Lung (tissue), 12 donors: ENCODE data around the gene SLC12A5. TPM values are rescaled to one million over a fixed set of nuclear protein-coding genes. Genes with fewer than 3 reads are reported as not detected.
A peak's percentile ranks its signal among the peaks of the same experiment; 100 is the strongest.

ENCODE experiments used
- ATAC-seq: fragments of 200-7000 bp; cut with Tn5 transposase; one replicate; pipeline ENCODE4 v1.9.1; 2020; ENCODE audit warnings: moderate number of reproducible peaks; ENCODE audit not compliant: insufficient read depth, low FRiP score
- DNase-seq, 3 donors: peaks; one replicate each; pipeline ENCODE4 v3.0.0-alpha.2; 2013 to 2017
- H3K27ac ChIP-seq, 2 donors: one replicate each; pipeline ENCODE4 v1.5.1; 2013; ENCODE audit warnings: mild to moderate bottlenecking in 2 of 2, moderate library complexity in 2 of 2, control low read depth in 1 of 2, inconsistent platforms in 1 of 2, low read depth in 1 of 2, low read length in 1 of 2
- H3K27me3 ChIP-seq, 3 donors: one replicate each; pipeline ENCODE4 v1.5.1; 2013; ENCODE audit warnings: low read length in 2 of 3; ENCODE audit not compliant: control insufficient read depth in 3 of 3, insufficient read depth in 3 of 3
- H3K36me3 ChIP-seq, 4 donors: one replicate each; pipeline ENCODE4 v1.5.1; 2013; ENCODE audit warnings: low read length in 4 of 4, mild to moderate bottlenecking in 1 of 4, moderate library complexity in 1 of 4; ENCODE audit not compliant: control insufficient read depth in 4 of 4, insufficient read depth in 4 of 4
- H3K4me1 ChIP-seq, 5 donors: one replicate each; pipeline ENCODE4 v1.5.1; 2013; ENCODE audit warnings: low read length in 5 of 5, mild to moderate bottlenecking in 2 of 5, moderate library complexity in 1 of 5; ENCODE audit not compliant: control insufficient read depth in 5 of 5, insufficient read depth in 5 of 5
- H3K4me3 ChIP-seq: one replicate; pipeline ENCODE4 v1.5.1; 2013; ENCODE audit warnings: mild to moderate bottlenecking, control low read depth, moderate library complexity
- H3K9ac ChIP-seq, 2 donors: one replicate each; pipeline ENCODE4 v1.5.1; 2013; ENCODE audit warnings: low read length in 2 of 2, control low read depth in 1 of 2; ENCODE audit not compliant: insufficient read depth in 1 of 2
- H3K9me3 ChIP-seq, 4 donors: one replicate each; pipeline ENCODE4 v1.5.1; 2013; ENCODE audit warnings: low read length in 3 of 4, mild to moderate bottlenecking in 1 of 4, moderate library complexity in 1 of 4; ENCODE audit not compliant: control insufficient read depth in 4 of 4, insufficient read depth in 3 of 4
- WGBS, 2 donors: extraction: QIAGEN DNeasy Blood & Tissue Kit; methylation state at CpG; one replicate each; pipeline ENCODE4 v1.1.7; 2013; 5-methylcytosine and 5-hydroxymethylcytosine counted together
- polyA plus RNA-seq, 2 donors: library from polyadenylated mRNA; stranded (reverse); fragments of 200-250 nt; gene quantifications; one replicate each; pipeline ENCODE4 v1.2.1, GENCODE V29; 2013
- total RNA-seq, 2 donors: library from RNA; depleted of rRNA in 1 of 2; stranded (reverse); fragments of >200 nt in 1 of 2; gene quantifications; one replicate each; pipeline ENCODE4 v1.2.1, GENCODE V29; 2014 to 2021
- TF ChIP-seq, protein P1 (sequence below): IDR thresholded peaks from 2 replicates; pipeline ENCODE4 v1.5.1; 2012; ENCODE audit warnings: mild to moderate bottlenecking; ENCODE audit errors: control extremely low read depth, extremely low read depth
- donor health status: control.
- donor health status: control.
- donor health status: Bipolar disorder and iron deficiency.
- donor health status: healthy.
- donor health status: DM: yes; HTN: yes; CAD: no.

Gene SLC12A5
- total and polyA plus RNA-seq, 4 donors = 0.52 TPM; not detected in 3

DNA sequence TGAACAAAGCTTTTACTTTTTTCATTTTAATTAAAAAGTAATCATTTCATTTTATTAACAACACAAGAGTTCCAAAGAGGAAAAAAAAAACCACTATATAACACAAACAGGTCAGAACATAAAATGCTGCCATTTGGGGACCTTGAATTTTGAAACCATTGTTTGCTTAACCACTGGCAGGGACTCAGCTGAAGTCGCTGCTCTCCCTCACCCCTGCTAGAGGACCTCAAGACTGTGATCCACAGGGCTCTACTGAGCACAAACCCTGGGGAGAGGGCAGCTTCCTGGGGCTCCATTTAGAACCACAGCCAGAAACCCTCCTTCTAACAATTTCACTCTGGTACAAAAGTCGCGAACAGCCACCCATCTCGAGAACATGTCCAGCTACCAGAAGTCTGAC, 32.0 kb downstream of the SLC12A5 start:
- ATAC-seq (no peak), DNase-seq (no peak)
- 75 to 77% methylated on average over 4 of the region's 4 CpGs for WGBS, 2 donors
- Histone ChIP-seq H3K4me3 (no peak overlapping the region), H3K27me3 (peaks cover 0 to 11% (median 3%) of the 10 kb centered on the region in 3 donors), H3K9ac (no peak overlapping the region), H3K4me1 (peaks cover 0 to 21% (median 10%) of the 10 kb centered on the region in 5 donors), H3K27ac (peak overlapping the region in 1 of 2 donors; percentile 42), H3K9me3 (peaks cover 0 to 2% (median 0%) of the 10 kb centered on the region in 4 donors), H3K36me3 (peaks cover 43 to 50% (median 46%) of the 10 kb centered on the region in 4 donors)
- TF ChIP-seq, protein P1, sequence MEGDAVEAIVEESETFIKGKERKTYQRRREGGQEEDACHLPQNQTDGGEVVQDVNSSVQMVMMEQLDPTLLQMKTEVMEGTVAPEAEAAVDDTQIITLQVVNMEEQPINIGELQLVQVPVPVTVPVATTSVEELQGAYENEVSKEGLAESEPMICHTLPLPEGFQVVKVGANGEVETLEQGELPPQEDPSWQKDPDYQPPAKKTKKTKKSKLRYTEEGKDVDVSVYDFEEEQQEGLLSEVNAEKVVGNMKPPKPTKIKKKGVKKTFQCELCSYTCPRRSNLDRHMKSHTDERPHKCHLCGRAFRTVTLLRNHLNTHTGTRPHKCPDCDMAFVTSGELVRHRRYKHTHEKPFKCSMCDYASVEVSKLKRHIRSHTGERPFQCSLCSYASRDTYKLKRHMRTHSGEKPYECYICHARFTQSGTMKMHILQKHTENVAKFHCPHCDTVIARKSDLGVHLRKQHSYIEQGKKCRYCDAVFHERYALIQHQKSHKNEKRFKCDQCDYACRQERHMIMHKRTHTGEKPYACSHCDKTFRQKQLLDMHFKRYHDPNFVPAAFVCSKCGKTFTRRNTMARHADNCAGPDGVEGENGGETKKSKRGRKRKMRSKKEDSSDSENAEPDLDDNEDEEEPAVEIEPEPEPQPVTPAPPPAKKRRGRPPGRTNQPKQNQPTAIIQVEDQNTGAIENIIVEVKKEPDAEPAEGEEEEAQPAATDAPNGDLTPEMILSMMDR = no peak

DNA sequence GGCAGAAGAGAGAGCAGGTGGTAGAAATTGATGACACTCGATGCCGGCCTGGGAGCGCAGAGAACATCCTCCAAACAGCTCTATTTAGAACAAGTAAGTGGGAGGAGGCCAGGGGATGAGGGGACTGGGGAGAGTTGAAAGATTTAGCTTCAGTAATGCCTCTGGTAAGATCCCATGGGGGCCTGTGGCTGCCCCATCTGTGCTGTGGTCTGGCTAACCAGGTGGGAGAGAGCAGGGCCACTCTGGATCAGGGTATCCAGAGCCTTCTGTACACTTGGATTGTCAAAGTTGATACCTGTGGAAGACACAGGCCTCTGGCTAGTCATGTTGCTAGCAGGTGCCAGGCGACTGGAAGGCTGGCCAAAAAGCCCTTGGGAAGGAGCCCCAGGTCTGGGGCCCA, 33.1 kb downstream of the SLC12A5 start:
- H3K9me3 ChIP-seq = peaks cover 0 to 2% (median 0%) of the 10 kb centered on the region in 4 donors
- H3K4me3 ChIP-seq = no peak overlapping the region
- no peak overlapping the region for H3K9ac ChIP-seq
- H3K36me3 ChIP-seq = peaks cover 51 to 62% (median 58%) of the 10 kb centered on the region in 4 donors
- DNase-seq = no peak
- ATAC-seq = no peak
- no peak overlapping the region for H3K27ac ChIP-seq
- TF ChIP-seq, protein P1 = no peak
- peaks cover 0 to 6% (median 3%) of the 10 kb centered on the region in 3 donors for H3K27me3 ChIP-seq
- 93 to 99% methylated on average over 4 of the region's 4 CpGs for WGBS, 2 donors
- peaks cover 0 to 21% (median 10%) of the 10 kb centered on the region in 5 donors for H3K4me1 ChIP-seq

DNA sequence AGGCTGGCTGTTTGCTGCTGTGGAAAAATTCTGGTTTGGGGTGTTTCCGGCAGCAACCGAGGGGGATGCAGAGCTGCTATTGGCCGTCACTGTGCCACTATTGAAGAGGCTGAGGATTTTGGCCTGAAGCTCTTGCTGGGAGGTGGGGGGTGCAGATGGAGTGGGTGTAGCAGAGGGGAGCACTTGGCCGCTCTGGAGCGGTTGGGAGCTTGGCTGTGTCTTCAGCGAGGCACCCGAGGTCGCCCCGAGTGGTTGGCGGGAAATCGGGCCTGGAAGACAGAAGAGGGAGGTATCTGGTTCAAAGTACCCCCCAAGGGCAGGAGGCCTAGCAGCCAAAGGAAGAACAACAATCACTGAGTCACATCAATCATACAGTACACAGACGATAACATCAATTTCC, 33.6 kb downstream of the SLC12A5 start:
- ATAC-seq = no peak
- 70 to 85% methylated on average over 12 of the region's 12 CpGs for WGBS, 2 donors
- peaks cover 0 to 19% (median 10%) of the 10 kb centered on the region in 5 donors for H3K4me1 ChIP-seq
- peaks cover 0 to 5% (median 0%) of the 10 kb centered on the region in 3 donors for H3K27me3 ChIP-seq
- H3K4me3 ChIP-seq = no peak overlapping the region
- peaks cover 51 to 64% (median 59%) of the 10 kb centered on the region in 4 donors for H3K36me3 ChIP-seq
- peaks cover 0 to 2% (median 0%) of the 10 kb centered on the region in 4 donors for H3K9me3 ChIP-seq
- no peak overlapping the region for H3K9ac ChIP-seq
- DNase-seq = no peak
- TF ChIP-seq, protein P1 = no peak
- no peak overlapping the region for H3K27ac ChIP-seq

DNA sequence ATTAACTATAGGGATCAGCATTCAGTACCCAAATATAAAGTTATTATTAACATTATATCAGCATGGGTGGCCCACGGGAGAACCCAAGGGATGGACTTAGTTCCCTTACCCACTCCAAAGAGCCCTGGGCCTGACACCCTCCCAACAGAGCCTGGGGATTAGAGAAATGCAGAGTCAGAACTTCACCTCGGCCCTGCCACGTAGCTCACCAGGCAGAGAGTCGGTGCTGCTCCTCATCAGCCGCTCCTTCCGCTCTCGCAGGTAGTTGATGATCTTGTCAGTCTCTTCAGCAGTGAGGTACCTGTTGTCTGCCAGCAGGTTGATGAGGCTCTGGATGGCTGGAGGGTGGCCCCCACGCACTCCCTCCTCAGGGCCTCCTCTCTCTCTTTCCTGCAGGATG, 34.1 kb downstream of the SLC12A5 start:
- H3K4me1 ChIP-seq = peaks cover 0 to 16% (median 5%) of the 10 kb centered on the region in 5 donors
- H3K4me3 ChIP-seq = no peak overlapping the region
- ATAC-seq = no peak
- TF ChIP-seq, protein P1 = no peak
- no peak for DNase-seq
- H3K27me3 ChIP-seq = peaks cover 0 to 4% (median 0%) of the 10 kb centered on the region in 3 donors
- WGBS, 2 donors = 90 to 91% methylated on average over 8 of the region's 8 CpGs
- H3K9me3 ChIP-seq = peaks cover 0 to 2% (median 0%) of the 10 kb centered on the region in 4 donors
- no peak overlapping the region for H3K27ac ChIP-seq
- H3K9ac ChIP-seq = no peak overlapping the region
- peaks cover 55 to 66% (median 62%) of the 10 kb centered on the region in 4 donors for H3K36me3 ChIP-seq
